ENCODE results near the gene TSPO. TPM values are rescaled to one million over a fixed set of nuclear protein-coding genes. Genes with fewer than 3 reads are reported as not detected.

Gene TSPO
- total and polyA plus RNA-seq, 2 of the 13 experiments (the other 11 are each of a cell fraction or from before 2014, with no cell fraction given) = 0.46 to 1.4 TPM

- 96% methylated on average over 7 of the region's 10 CpGs for WGBS (ENCODE audit: low lambda C conversion rate)
- CTCF ChIA-PET (ENCODE audit: low intra/inter-chr PET ratio, low total read pairs) = interaction anchor here (1.3 kb wide), 1 partner anchor 269 kb away, joined by 3 read pairs; no protein-coding TSS in a partner anchor
- no peak overlapping the region for H3K27ac ChIP-seq (ENCODE audit: extremely low read length, insufficient read depth, low read length)
- ATAC-seq = no peak
- no peak overlapping the region for H3K9ac ChIP-seq (ENCODE audit: insufficient read depth, low read depth, low read length)
- H3K4me2 ChIP-seq (ENCODE audit: low read depth, low read length) = no peak overlapping the region
- no peak for DNase-seq (ENCODE audit: low spot score)
- BruUV-seq (replicated peaks) = no TSS peak
- peaks cover 9% of the 10 kb centered on the region for H3K4me1 ChIP-seq (ENCODE audit: insufficient read depth, low read length)
- no peak for FAIRE-seq
- H3K79me2 ChIP-seq (ENCODE audit: insufficient read depth, low read length) = peaks cover 3% of the 10 kb centered on the region
- POLR2A ChIA-PET = interaction anchor here (0.9 kb wide), 1 partner anchor 33 kb away, joined by 3 read pairs; no protein-coding TSS in a partner anchor
- in situ Hi-C loops (cut with HindIII; ENCODE audit: extremely low pct_ligation_motif_present, low pct_unique_long_range_greater_than_20kb) = no loop called here
- H3K4me3 ChIP-seq (replicated peaks in 1 of 3; ENCODE audit: insufficient read depth in 1 of 3, low read depth in 2 of 3, low read length in 3 of 3) = no peak overlapping the region
- intact Hi-C loops (cut with micrococcal nuclease; ENCODE audit: unreplicated experiment) = no loop called here
- H3K9me3 ChIP-seq (ENCODE audit: low read length) = no peaks in the 10 kb centered on the region
- H2AFZ ChIP-seq (ENCODE audit: low read length) = no peak overlapping the region
- H4K20me1 ChIP-seq (ENCODE audit: insufficient read depth, low read length) = 0 out of 2 replicates have a peak, but pooled peaks cover 2% of the 10 kb centered on the region
- peaks cover 25 to 75% of the 10 kb centered on the region in 2 experiments for H3K36me3 ChIP-seq (replicated peaks in 1 of 2; ENCODE audit: control insufficient read depth in 1 of 2, insufficient read depth in 2 of 2, low read length in 2 of 2)
- H3K27me3 ChIP-seq (ENCODE audit: control insufficient read depth in 1 of 2, insufficient read depth in 2 of 2, low read length in 2 of 2) = no peaks in the 10 kb centered on the region
- no peak for TF ChIP-seq ZNF614 (CRISPR knock-in tag; IDR thresholded peaks at IDR 0.05; ENCODE audit: borderline replicate concordance)
- no peak for TF ChIP-seq FOXM1 (CRISPR knock-in tag; IDR thresholded peaks at IDR 0.05)
- no peak for TF ChIP-seq SAFB2 (CRISPR knock-in tag; IDR thresholded peaks at IDR 0.05; ENCODE audit: borderline replicate concordance, low read depth)
- TF ChIP-seq RFX5 (IDR thresholded peaks at IDR 0.05; ENCODE audit: low read depth, low read length) = no peak
- TF ChIP-seq ETV5 (CRISPR knock-in tag; IDR thresholded peaks at IDR 0.05; ENCODE audit: borderline replicate concordance) = no peak
- no peak for TF ChIP-seq ESRRA (CRISPR knock-in tag; IDR thresholded peaks at IDR 0.05; ENCODE audit: low read depth)
- TF ChIP-seq ZNF737 (CRISPR knock-in tag; IDR thresholded peaks at IDR 0.05; ENCODE audit: borderline replicate concordance) = no peak
- no peak for TF ChIP-seq DZIP1 (CRISPR knock-in tag; IDR thresholded peaks at IDR 0.05)
- no peak for TF ChIP-seq ZNF484 (CRISPR knock-in tag; IDR thresholded peaks at IDR 0.05; ENCODE audit: borderline replicate concordance, low read depth)
- TF ChIP-seq GRHL1 (CRISPR knock-in tag; conservative IDR thresholded peaks at IDR 0.05) = no peak
- no peak for TF ChIP-seq YEATS2 (CRISPR knock-in tag; IDR thresholded peaks at IDR 0.05; ENCODE audit: borderline replicate concordance)
- no peak for TF ChIP-seq ZZZ3 (CRISPR knock-in tag; IDR thresholded peaks at IDR 0.05; ENCODE audit: borderline replicate concordance)
- no peak for TF ChIP-seq ZNF781 (CRISPR knock-in tag; IDR thresholded peaks at IDR 0.05; ENCODE audit: borderline replicate concordance, not compliant biosample characterization)
- TF ChIP-seq POGK (CRISPR knock-in tag; conservative IDR thresholded peaks at IDR 0.05) = no peak
- TF ChIP-seq TAF15 (IDR thresholded peaks at IDR 0.05; ENCODE audit: low read depth, low read length, poor library complexity, severe bottlenecking) = no peak
- TF ChIP-seq AGO1 (IDR thresholded peaks at IDR 0.05; ENCODE audit: low read depth, low read length, poor library complexity, severe bottlenecking) = no peak
- no peak for TF ChIP-seq ZBTB7B (CRISPR knock-in tag; IDR thresholded peaks at IDR 0.05)
- no peak for TF ChIP-seq HOXD1 (CRISPR knock-in tag; IDR thresholded peaks at IDR 0.05)
Measured at GRCh38 chr22:43136801-43137200, 14.6 kb upstream of the TSPO start.

Measured in HepG2 (cell line).